HUDEP-2 (cell line): ENCODE results near the gene PPARD.

ENCODE experiments used
- DNase-seq, 76 experiments: peaks; one replicate each; lab custom pipeline; 2025; ENCODE audit not compliant: unreplicated experiment in 76 of 76; lab: John Stamatoyannopoulos, UW

Gene PPARD

GRCh38 chr6:35461270-35461669, 118.9 kb downstream of the PPARD start:
- DNase-seq: no peak

GRCh38 chr6:35463292-35463691, 120.9 kb downstream of the PPARD start:
- no peak for DNase-seq

GRCh38 chr6:35465646-35466045, 123.3 kb downstream of the PPARD start:
- no peak for DNase-seq

- DNase-seq: peak in 75 of 76 experiments; percentile 52 to 99 (median 97)
Observed at GRCh38 chr6:35468181-35468979, 126.0 kb downstream of the PPARD start, which contains the start of gene RPL10A. Gene RPL10A, plus strand, starts transcription at chr6:35468401. Its CDS starts 34 bp downstream, at chr6:35468435.

- peak in 11 of 76 experiments; percentile 30 to 77 (median 53) for DNase-seq
Observed at GRCh38 chr6:35468980-35469750, 126.8 kb downstream of the PPARD start.

GRCh38 chr6:35469751-35470662, 127.6 kb downstream of the PPARD start:
- peak in 34 of 76 experiments; percentile 22 to 63 (median 40) for DNase-seq

GRCh38 chr6:35470663-35471120, 128.3 kb downstream of the PPARD start:
- DNase-seq: peak in 3 of 76 experiments; percentile 35 to 58 (median 52)

- no peak for DNase-seq
Observed at GRCh38 chr6:35471836-35472345, 129.5 kb downstream of the PPARD start.

- DNase-seq: peak in 9 of 76 experiments; percentile 23 to 54 (median 35)
Observed at GRCh38 chr6:35473075-35473849, 130.9 kb downstream of the PPARD start.

- DNase-seq: peak in 9 of 76 experiments; percentile 22 to 48 (median 41)
Observed at GRCh38 chr6:35473850-35474130, 131.4 kb downstream of the PPARD start.

- peak in 6 of 76 experiments; percentile 19 to 48 (median 38) for DNase-seq
Observed at GRCh38 chr6:35474131-35474941, 132.0 kb downstream of the PPARD start.

GRCh38 chr6:35474942-35475570, 132.7 kb downstream of the PPARD start:
- no peak for DNase-seq

- no peak for DNase-seq
Observed at GRCh38 chr6:35475573-35475972, 133.2 kb downstream of the PPARD start.

- DNase-seq: no peak
Observed at GRCh38 chr6:35476004-35476403, 133.6 kb downstream of the PPARD start.

- DNase-seq: no peak
Observed at GRCh38 chr6:35477028-35477427, 134.7 kb downstream of the PPARD start.
